IPS-18c (cell line): Measurements from ENCODE around the gene ARL15.

Experiments
- H3K4me3 ChIP-seq: 2 replicates; pipeline ENCODE4 v1.7.0; 2013; ENCODE audit warnings: low read depth, mild to moderate bottlenecking, low read length, moderate library complexity; ENCODE audit not compliant: insufficient read depth
- H3K9me3 ChIP-seq: one replicate; pipeline ENCODE4 v1.6.1; 2013; ENCODE audit warnings: mild to moderate bottlenecking, low read length, moderate library complexity; ENCODE audit not compliant: control insufficient read depth, insufficient read depth

Gene ARL15

GRCh38 chr5:54013556-54014194, 296.7 kb downstream of the ARL15 start:
- Histone ChIP-seq H3K9me3 (no peaks in the 10 kb centered on the region), H3K4me3 (no peak overlapping the region)

GRCh38 chr5:54009828-54010227, 300.5 kb downstream of the ARL15 start:
- H3K9me3 ChIP-seq, result no peaks in the 10 kb centered on the region
- no peak overlapping the region for H3K4me3 ChIP-seq

- no peak overlapping the region for H3K4me3 ChIP-seq
These were observed 301.0 kb downstream of the ARL15 start for GRCh38 chr5:54009357-54009756.

GRCh38 chr5:54007827-54008777, 302.3 kb downstream of the ARL15 start:
- Histone ChIP-seq H3K4me3 (no peak overlapping the region), H3K9me3 (no peaks in the 10 kb centered on the region)

More at GRCh38 chr5:54009357-54009756, 301.0 kb downstream of the ARL15 start:
- no peaks in the 10 kb centered on the region for H3K9me3 ChIP-seq

- H3K9me3 ChIP-seq, result no peaks in the 10 kb centered on the region
- H3K4me3 ChIP-seq, result no peak overlapping the region
These were observed 305.7 kb downstream of the ARL15 start for GRCh38 chr5:54004697-54005096.

- no peaks in the 10 kb centered on the region for H3K9me3 ChIP-seq
These were observed 307.6 kb downstream of the ARL15 start for GRCh38 chr5:54002779-54003178.

GRCh38 chr5:54001976-54002775, 308.2 kb downstream of the ARL15 start:
- Histone ChIP-seq H3K4me3 (no peak overlapping the region), H3K9me3 (no peaks in the 10 kb centered on the region)

More at GRCh38 chr5:54002779-54003178, 307.6 kb downstream of the ARL15 start:
- H3K4me3 ChIP-seq, result no peak overlapping the region; the same call in 1 of the 2 replicates

- no peaks in the 10 kb centered on the region for H3K9me3 ChIP-seq
- H3K4me3 ChIP-seq, result no peak overlapping the region
These were observed 310.4 kb downstream of the ARL15 start for GRCh38 chr5:54000011-54000410.

GRCh38 chr5:53997736-53998627, 312.4 kb downstream of the ARL15 start:
- Histone ChIP-seq H3K4me3 (no peak overlapping the region), H3K9me3 (no peaks in the 10 kb centered on the region)

- Histone ChIP-seq H3K4me3 (no peak overlapping the region), H3K9me3 (no peaks in the 10 kb centered on the region)
These were observed 314.4 kb downstream of the ARL15 start for GRCh38 chr5:53996008-53996407.

- Histone ChIP-seq H3K4me3 (no peak overlapping the region), H3K9me3 (no peaks in the 10 kb centered on the region)
These were observed 316.2 kb downstream of the ARL15 start for GRCh38 chr5:53994148-53994547.

- Histone ChIP-seq H3K9me3 (no peaks in the 10 kb centered on the region), H3K4me3 (no peak overlapping the region)
These were observed 318.4 kb downstream of the ARL15 start for GRCh38 chr5:53991942-53992341.

GRCh38 chr5:53987101-53987500, 323.3 kb downstream of the ARL15 start:
- no peak overlapping the region for H3K4me3 ChIP-seq
- no peaks in the 10 kb centered on the region for H3K9me3 ChIP-seq

- no peak overlapping the region for H3K4me3 ChIP-seq
- H3K9me3 ChIP-seq, result no peaks in the 10 kb centered on the region
These were observed 324.6 kb downstream of the ARL15 start for GRCh38 chr5:53985796-53986195.

GRCh38 chr5:53984971-53985370, 325.4 kb downstream of the ARL15 start:
- H3K9me3 ChIP-seq, result no peaks in the 10 kb centered on the region

GRCh38 chr5:53983568-53984460, 326.6 kb downstream of the ARL15 start:
- H3K4me3 ChIP-seq, result no peak overlapping the region
- H3K9me3 ChIP-seq, result no peaks in the 10 kb centered on the region

More at GRCh38 chr5:53984971-53985370, 325.4 kb downstream of the ARL15 start:
- no peak overlapping the region for H3K4me3 ChIP-seq
